ENCODE results near the gene SIRPD.
A peak's percentile ranks its signal among the peaks of the same experiment; 100 is the strongest.

SIRPD gene

DNA sequence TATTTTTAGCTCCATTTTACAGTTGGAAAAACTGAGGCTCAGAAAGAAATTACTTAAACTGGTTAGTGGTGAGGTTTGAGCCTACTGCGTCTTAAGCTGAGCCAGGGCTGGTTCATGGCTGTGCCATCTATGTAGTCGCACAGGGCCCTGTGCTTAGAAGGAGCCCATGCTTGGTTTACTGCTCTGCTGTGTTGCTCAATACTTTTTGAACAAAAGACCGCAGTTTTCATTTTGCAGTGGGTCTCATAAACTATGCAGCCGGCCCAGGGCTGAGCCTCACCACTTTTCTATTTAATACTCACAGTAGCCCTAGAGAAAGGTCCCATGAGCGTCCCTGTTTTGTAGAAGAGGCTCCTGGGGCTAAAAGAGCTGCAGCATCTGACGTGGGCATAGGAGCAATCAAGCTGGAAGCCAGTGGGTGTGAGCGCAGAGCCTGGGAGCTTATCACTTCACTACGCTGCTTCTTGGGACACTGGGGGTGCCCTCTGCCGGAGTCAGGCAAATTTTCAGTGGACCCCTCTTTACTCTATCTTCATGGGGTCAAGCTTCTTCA lies 66.8 kb downstream of the SIRPD start:
- no peak for TF ChIP-seq CTCF (IDR thresholded peaks at IDR 0.05; ENCODE audit: insufficient read depth, low read depth, low read length, missing control alignments)
- no peak overlapping the region for H3K4me3 ChIP-seq (ENCODE audit: low read length)
- DNase-seq (ENCODE audit: low read depth), result no peak

- TF ChIP-seq CTCF (IDR thresholded peaks at IDR 0.05; ENCODE audit: insufficient read depth, low read depth, low read length, missing control alignments), result peak; percentile 2
- peak; percentile 92 for DNase-seq (ENCODE audit: low read depth)
- H3K4me3 ChIP-seq (ENCODE audit: low read length), result no peak overlapping the region
These were observed 67.6 kb downstream of the SIRPD start for GRCh38 chr20:1489764-1490436.

DNA sequence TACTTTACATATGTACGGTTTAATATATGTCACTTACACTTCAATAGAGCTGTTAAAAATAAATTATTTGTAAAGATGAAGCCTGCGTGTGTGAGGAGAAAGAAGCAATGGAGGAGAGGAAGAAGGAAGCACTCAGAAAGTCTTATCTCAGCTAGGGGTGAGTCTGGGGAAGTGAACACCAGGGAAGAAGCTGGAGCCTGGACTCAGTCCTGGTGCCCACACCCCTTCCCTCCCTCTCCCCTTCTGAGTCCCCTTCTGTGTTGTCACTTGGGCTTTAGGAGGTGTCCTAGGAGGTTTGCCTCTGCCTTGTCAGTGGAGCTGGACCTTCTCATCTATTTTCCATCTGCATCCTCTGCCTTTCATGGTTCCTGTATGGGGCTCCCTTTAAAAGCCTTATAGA lies 68.2 kb downstream of the SIRPD start:
- TF ChIP-seq CTCF (IDR thresholded peaks at IDR 0.05; ENCODE audit: insufficient read depth, low read depth, low read length, missing control alignments), result no peak
- DNase-seq (ENCODE audit: low read depth), result no peak
- no peak overlapping the region for H3K4me3 ChIP-seq (ENCODE audit: low read length)

DNA sequence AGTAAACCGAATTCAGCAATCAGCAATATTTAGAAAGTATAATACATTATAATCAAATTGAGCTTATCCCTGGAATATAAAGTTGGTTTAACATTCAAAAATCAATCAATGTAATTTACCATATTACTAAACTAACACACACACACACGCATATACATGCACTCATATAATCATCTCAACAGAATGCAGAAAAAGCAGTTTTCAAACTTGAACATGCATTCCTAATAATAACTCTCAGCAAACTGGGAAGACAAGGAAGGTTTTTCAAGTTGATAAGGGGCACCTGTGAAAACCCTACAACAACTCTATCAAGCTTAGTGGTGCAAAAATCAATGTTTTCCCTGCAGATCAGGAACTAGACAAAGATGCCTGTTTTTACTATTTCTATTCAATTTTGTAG lies 70.9 kb downstream of the SIRPD start:
- no peak overlapping the region for H3K4me3 ChIP-seq (ENCODE audit: low read length)
- TF ChIP-seq CTCF (IDR thresholded peaks at IDR 0.05; ENCODE audit: insufficient read depth, low read depth, low read length, missing control alignments), result no peak
- DNase-seq (ENCODE audit: low read depth), result peak; percentile 54

- TF ChIP-seq CTCF (IDR thresholded peaks at IDR 0.05; ENCODE audit: insufficient read depth, low read depth, low read length, missing control alignments), result no peak
These were observed 72.9 kb downstream of the SIRPD start for GRCh38 chr20:1484438-1485116.

More at GRCh38 chr20:1484438-1485116, 72.9 kb downstream of the SIRPD start:
- DNase-seq (ENCODE audit: low read depth), result peak; percentile 59
- H3K4me3 ChIP-seq (ENCODE audit: low read length), result no peak overlapping the region
